GM12878 (cell line): ENCODE data around the gene RBP3. TPM values are rescaled to one million over a fixed set of nuclear protein-coding genes. Genes with fewer than 3 reads are reported as not detected.

Experiments used
- ATAC-seq: fragments of 200-7000 bp; cut with Tn5 transposase; 3 replicates; pipeline ENCODE4 v1.9.1; 2020; ENCODE audit warnings: mild to moderate bottlenecking, moderate library complexity
- BruUV-seq: library from RNA; stranded (reverse); fragments of 400-500 nt; replicated peaks from 2 replicates; lab custom pipeline; 2021; lab: Mats Ljungman, UMichigan
- CTCF ChIA-PET: fragments of 300-600 bp; sonication (Branson Sonifier 250); formaldehyde crosslinking; extraction: SDS; loops from one replicate; lab custom pipeline; 2021; ENCODE audit warnings: inconsistent platforms; lab: Yijun Ruan, JAX
- POLR2A ChIA-PET: fragments of 350-600 bp; formaldehyde crosslinking; extraction: SDS; loops from one replicate; lab custom pipeline; 2021; ENCODE audit warnings: inconsistent platforms; lab: Charles Lee
- RAD21 ChIA-PET: fragments of 300-600 bp; sonication (Branson Sonifier 250); formaldehyde crosslinking; loops from one replicate; lab custom pipeline; 2023; ENCODE audit warnings: antibody characterized with exemption; ENCODE audit not compliant: unreplicated experiment; lab: Charles Lee
- SMC1A ChIA-PET: fragments of 300-600 bp; sonication (Branson Sonifier 250); formaldehyde crosslinking; loops from one replicate; lab custom pipeline; 2023; ENCODE audit not compliant: unreplicated experiment, uncharacterized antibody; lab: Charles Lee
- DNase-seq: peaks from one replicate; pipeline ENCODE4 v3.0.0-alpha.2; 2011; ENCODE audit warnings: low read depth, low spot score
- FAIRE-seq: peaks from 3 replicates; lab custom pipeline; 2011; peaks lifted over from hg19 to GRCh38; lab: Jason Lieb, UNC
- H2AFZ ChIP-seq: 2 replicates; pipeline ENCODE4 v1.6.0; 2011; ENCODE audit warnings: low read depth, low read length, control low read depth; ENCODE audit not compliant: control insufficient read depth
- H3K27ac ChIP-seq: 2 replicates; pipeline ENCODE4 v1.5.1; 2011; ENCODE audit warnings: control low read depth; ENCODE audit not compliant: control insufficient read depth, insufficient read depth
- H3K27me3 ChIP-seq, 2 experiments: replicated peaks in 1 of 2; 2 replicates each; pipeline versions ENCODE4 v1.6.0 to v1.6.1; 2011; ENCODE audit warnings: low read length in 1 of 2; ENCODE audit not compliant: control insufficient read depth in 2 of 2, insufficient read depth in 2 of 2
- H3K36me3 ChIP-seq, 2 experiments: 2 replicates each; pipeline ENCODE4 v1.5.1; 2011; ENCODE audit warnings: low read length in 1 of 2; ENCODE audit not compliant: control insufficient read depth in 2 of 2, insufficient read depth in 2 of 2
- H3K4me1 ChIP-seq: 2 replicates; pipeline ENCODE4 v1.6.1; 2011; ENCODE audit warnings: mild to moderate bottlenecking, low read length, moderate library complexity, mixed read lengths; ENCODE audit not compliant: control insufficient read depth, insufficient read depth
- H3K4me2 ChIP-seq: 2 replicates; pipeline ENCODE4 v1.6.0; 2011; ENCODE audit warnings: control low read depth; ENCODE audit not compliant: control insufficient read depth, insufficient read depth
- H3K4me3 ChIP-seq: fragments of 200-600 bp; sonication (generic); 2 replicates; pipeline ENCODE4 v1.5.1; 2016
- H3K79me2 ChIP-seq: 2 replicates; pipeline ENCODE4 v1.6.0; 2011; ENCODE audit warnings: low read length; ENCODE audit not compliant: control insufficient read depth, insufficient read depth
- H3K9ac ChIP-seq: 2 replicates; pipeline ENCODE4 v1.8.0; 2011; ENCODE audit warnings: low read length, control low read depth, mixed read lengths; ENCODE audit not compliant: control insufficient read depth, insufficient read depth
- H3K9me3 ChIP-seq: replicated peaks from 3 replicates; pipeline ENCODE4 v1.5.1; 2011; ENCODE audit warnings: mild to moderate bottlenecking, low read length; ENCODE audit not compliant: control insufficient read depth, insufficient read depth
- H4K20me1 ChIP-seq: 2 replicates; pipeline ENCODE4 v1.6.0; 2011; ENCODE audit not compliant: control insufficient read depth, insufficient read depth
- BCL11A ChIP-seq: IDR thresholded peaks from 2 replicates; pipeline ENCODE4 v1.6.1; 2011; ENCODE audit warnings: low read depth, low read length
- CREB1 ChIP-seq: IDR thresholded peaks from 2 replicates; pipeline ENCODE4 v1.6.1; 2012; ENCODE audit warnings: low read depth, mild to moderate bottlenecking, inconsistent platforms
- CUX1 ChIP-seq: IDR thresholded peaks from 2 replicates; pipeline ENCODE4 v1.6.1; 2012; ENCODE audit warnings: improper control_type of control experiment, low read depth, low read length; ENCODE audit not compliant: insufficient replicate concordance
- EGR1 ChIP-seq, 2 experiments: IDR thresholded peaks; 1 replicate in 1 of 2; 2 replicates in 1 of 2; pipeline ENCODE4 v1.6.1; 2011 to 2012; ENCODE audit warnings: low read depth in 2 of 2, low read length in 2 of 2, borderline replicate concordance in 1 of 2, mild to moderate bottlenecking in 1 of 2, moderate library complexity in 1 of 2
- IKZF1 ChIP-seq: fragments of 450-650 bp; conservative IDR thresholded peaks from 2 replicates; pipeline ENCODE4 v1.6.1; 2017; ENCODE audit warnings: antibody characterized with exemption, mild to moderate bottlenecking
- MYC ChIP-seq: IDR thresholded peaks from 2 replicates; pipeline ENCODE4 v1.6.1; 2011; ENCODE audit warnings: mild to moderate bottlenecking, low read length, moderate library complexity, inconsistent platforms; ENCODE audit not compliant: insufficient read depth, insufficient replicate concordance, insufficient read length, severe bottlenecking
- RAD51 ChIP-seq: fragments of 450-650 bp; IDR thresholded peaks from 2 replicates; pipeline ENCODE4 v1.6.1; 2016; ENCODE audit warnings: moderate library complexity, mild to moderate bottlenecking, inconsistent platforms
- SMC3 ChIP-seq: IDR thresholded peaks from 2 replicates; pipeline ENCODE4 v1.6.1; 2011; ENCODE audit warnings: low read length, improper control_type of control experiment, borderline replicate concordance
- SUPT20H ChIP-seq: IDR thresholded peaks from 2 replicates; pipeline ENCODE4 v1.6.1; 2011; ENCODE audit warnings: low read depth, mild to moderate bottlenecking, low read length, moderate library complexity, borderline replicate concordance; ENCODE audit not compliant: control insufficient read depth
- TCF3 ChIP-seq: IDR thresholded peaks from 2 replicates; pipeline ENCODE4 v1.6.1; 2012; ENCODE audit warnings: low read depth, mild to moderate bottlenecking, low read length, borderline replicate concordance; ENCODE audit not compliant: insufficient read depth
- USF1 ChIP-seq: IDR thresholded peaks from 2 replicates; pipeline ENCODE4 v1.6.1; 2011; ENCODE audit warnings: borderline replicate concordance, low read depth, mild to moderate bottlenecking, moderate library complexity, mixed read lengths, low read length; ENCODE audit not compliant: insufficient read depth; ENCODE audit errors: extremely low read length
- ZBTB4 ChIP-seq: fragments of 450-650 bp; formaldehyde crosslinking; IDR thresholded peaks from 2 replicates; pipeline ENCODE4 v1.4.0; 2022; ENCODE audit warnings: mild to moderate bottlenecking, moderate library complexity
- ZNF217 ChIP-seq: fragments of 450-650 bp; IDR thresholded peaks from 2 replicates; pipeline ENCODE4 v1.6.1; 2017; ENCODE audit warnings: antibody characterized with exemption, mild to moderate bottlenecking
- ZNF622 ChIP-seq: fragments of 450-650 bp; IDR thresholded peaks from 2 replicates; pipeline ENCODE4 v1.6.1; 2017; ENCODE audit warnings: mild to moderate bottlenecking, inconsistent platforms
- WGBS: methylation state at CpG from one replicate; pipeline ENCODE4 v1.1.6; 2016; ENCODE audit warnings: low lambda C conversion rate; ENCODE audit not compliant: insufficient replicate concordance, insufficient coverage; ENCODE audit errors: missing lambda C conversion rate; 5-methylcytosine and 5-hydroxymethylcytosine counted together
- in situ Hi-C: fragments of 300-500 bp; cut with MboI; formaldehyde crosslinking; loops from 9 replicates; pipeline ENCODE4 v1.14.3; 2018; ENCODE audit warnings: mixed read lengths
- intact Hi-C: fragments of 100-400 bp; cut with micrococcal nuclease; formaldehyde crosslinking; loops from one replicate; pipeline ENCODE4 v1.14.2; 2022; ENCODE audit not compliant: unreplicated experiment
- polyA plus RNA-seq, 11 experiments: library from polyadenylated mRNA; depleted of rRNA in 4 of 11; unstranded in 6 of 11; stranded (reverse) in 5 of 11; fragments of >200 nt; fragmentation: Nextera tagmentation in 4 of 11; fragmentation: Illumina TruSeq in 1 of 11; extraction: Ambion mirVana in 4 of 11; extraction: Trizol in 1 of 11; gene quantifications; 1 replicate in 1 of 11; 2 replicates in 10 of 11; pipeline versions ENCODE4 v1.2.1 to v1.2.3, GENCODE V29; 2011 to 2016; ENCODE audit warnings: inconsistent platforms in 2 of 11, missing spikeins in 2 of 11, low read depth in 1 of 11
- total RNA-seq, 4 experiments: library from RNA; depleted of rRNA in 3 of 4; stranded (reverse); fragments of >200 nt in 3 of 4; fragmentation: Illumina TruSeq in 1 of 4; extraction: Trizol in 1 of 4; gene quantifications; 2 replicates each; pipeline versions ENCODE4 v1.2.1 to v1.2.3, GENCODE V29; 2013 to 2021

RBP3 gene
- total and polyA plus RNA-seq, 10 of the 15 experiments (the other 5 are each of a cell fraction or from before 2014, with no cell fraction given), result not detected

- ChIA-PET RAD21 (no interaction called here), CTCF (no interaction called here), SMC1A (no interaction called here), POLR2A (no interaction called here)
- Histone ChIP-seq H3K4me3 (no peak overlapping the region), H3K9me3 (no peaks in the 10 kb centered on the region), H4K20me1 (no peaks in the 10 kb centered on the region), H3K27me3 (peaks cover 0 to 8% of the 10 kb centered on the region in 2 experiments; a peak in 2 of 4 replicates), H3K36me3 (no peaks in the 10 kb centered on the region), H2AFZ (no peak overlapping the region), H3K4me1 (no peaks in the 10 kb centered on the region), H3K4me2 (no peak overlapping the region), H3K9ac (no peak overlapping the region), H3K79me2 (no peaks in the 10 kb centered on the region), H3K27ac (no peak overlapping the region)
- DNase-seq (no peak), ATAC-seq (no peak), FAIRE-seq (no peak)
- no peak for TF ChIP-seq SMC3
- TF ChIP-seq CREB1, result no peak
- TF ChIP-seq SUPT20H, result no peak
- TF ChIP-seq IKZF1, result no peak
- TF ChIP-seq TCF3, result no peak
- no peak for TF ChIP-seq RAD51
- no peak for TF ChIP-seq ZBTB4
- TF ChIP-seq CUX1, result no peak
- TF ChIP-seq ZNF217, result no peak
- no peak for TF ChIP-seq BCL11A
- no peak for TF ChIP-seq EGR1 (IDR thresholded peaks at IDR 0.05; ENCODE audit: borderline replicate concordance in 1 of 2, low read depth in 2 of 2, low read length in 2 of 2)
- TF ChIP-seq MYC, result no peak
- no peak for TF ChIP-seq USF1
- TF ChIP-seq ZNF622, result no peak
- intact Hi-C loops, result no loop called here
- 14% methylated on average over 7 of the region's 7 CpGs for WGBS
- in situ Hi-C loops, result no loop called here
- BruUV-seq, result no TSS peak
These were observed 23.7 kb downstream of the RBP3 start for GRCh38 chr10:47371629-47372485.
